ENCODE results near the gene CWC27.

GRCh38 chr5:64807520-64807919, 38.8 kb downstream of the CWC27 start:
- TF ChIP-seq EP300 (IDR thresholded peaks at IDR 0.05) (no peak), POLR2AphosphoS5 (IDR thresholded peaks at IDR 0.05) (no peak), POLR2A (IDR thresholded peaks at IDR 0.05; ENCODE audit: low read depth) (no peak)
- TF ChIP-seq, protein P1, sequence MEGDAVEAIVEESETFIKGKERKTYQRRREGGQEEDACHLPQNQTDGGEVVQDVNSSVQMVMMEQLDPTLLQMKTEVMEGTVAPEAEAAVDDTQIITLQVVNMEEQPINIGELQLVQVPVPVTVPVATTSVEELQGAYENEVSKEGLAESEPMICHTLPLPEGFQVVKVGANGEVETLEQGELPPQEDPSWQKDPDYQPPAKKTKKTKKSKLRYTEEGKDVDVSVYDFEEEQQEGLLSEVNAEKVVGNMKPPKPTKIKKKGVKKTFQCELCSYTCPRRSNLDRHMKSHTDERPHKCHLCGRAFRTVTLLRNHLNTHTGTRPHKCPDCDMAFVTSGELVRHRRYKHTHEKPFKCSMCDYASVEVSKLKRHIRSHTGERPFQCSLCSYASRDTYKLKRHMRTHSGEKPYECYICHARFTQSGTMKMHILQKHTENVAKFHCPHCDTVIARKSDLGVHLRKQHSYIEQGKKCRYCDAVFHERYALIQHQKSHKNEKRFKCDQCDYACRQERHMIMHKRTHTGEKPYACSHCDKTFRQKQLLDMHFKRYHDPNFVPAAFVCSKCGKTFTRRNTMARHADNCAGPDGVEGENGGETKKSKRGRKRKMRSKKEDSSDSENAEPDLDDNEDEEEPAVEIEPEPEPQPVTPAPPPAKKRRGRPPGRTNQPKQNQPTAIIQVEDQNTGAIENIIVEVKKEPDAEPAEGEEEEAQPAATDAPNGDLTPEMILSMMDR (IDR thresholded peaks at IDR 0.05), result no peak

All from esophagus muscularis mucosa (tissue), 4 donors.